Measurements from ENCODE around the gene ATAD5. TPM values are rescaled to one million over a fixed set of nuclear protein-coding genes. Genes with fewer than 3 reads are reported as not detected.

ATAD5 gene
- total and polyA plus RNA-seq, 2 of the 13 experiments (the other 11 are each of a cell fraction or from before 2014, with no cell fraction given) = 1.8 to 10.7 TPM

DNA sequence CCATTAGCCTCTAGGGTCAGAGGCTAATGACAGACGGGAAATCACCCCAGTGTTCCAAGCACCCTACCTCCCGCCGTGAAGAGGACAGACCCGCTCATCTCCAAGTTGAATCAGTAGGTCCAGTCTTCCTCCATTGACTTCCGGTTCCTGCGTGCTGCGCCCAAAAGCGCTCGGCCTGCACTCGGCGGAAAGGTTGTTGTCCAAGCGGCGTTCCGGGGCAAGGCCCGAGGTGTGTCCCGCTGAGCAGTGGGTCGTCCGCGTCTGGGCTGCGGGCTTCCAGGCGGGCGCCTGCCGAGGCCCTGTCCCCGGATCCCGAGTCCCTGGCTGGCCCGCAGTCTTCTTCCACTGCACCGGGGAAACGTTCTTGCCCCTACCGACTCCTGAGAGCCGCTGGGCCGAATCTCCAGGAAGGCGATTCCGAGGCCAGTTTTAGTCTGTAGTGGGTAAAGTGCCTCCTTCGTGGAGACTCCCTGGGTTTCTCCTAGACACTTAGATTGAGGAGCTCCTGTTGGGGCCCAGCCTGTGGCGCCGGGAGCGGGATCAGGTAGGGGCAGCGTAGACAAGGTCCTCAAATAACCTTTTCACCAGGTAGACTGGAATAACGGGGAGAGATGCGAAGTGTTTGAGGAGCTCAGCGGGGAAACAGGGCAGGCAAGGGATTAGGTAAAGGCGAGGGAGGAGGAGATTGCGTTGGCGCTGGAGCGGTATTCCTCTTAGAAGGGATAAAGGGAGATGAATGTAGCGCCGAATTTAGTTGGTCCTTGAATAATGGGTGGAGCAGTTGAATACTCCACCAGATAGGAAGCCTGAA is 74.5 kb downstream of the ATAD5 start, which contains the start of gene TEFM (continued):
- TF ChIP-seq BRF2 (CRISPR knock-in tag; IDR thresholded peaks at IDR 0.05) (no peak), NR0B2 (CRISPR knock-in tag; IDR thresholded peaks at IDR 0.05) (peak; percentile 68; the same call in 1 of the 2 replicates), ZNF800 (CRISPR knock-in tag; IDR thresholded peaks at IDR 0.05) (peak; percentile 77), GABPB1 (CRISPR knock-in tag; IDR thresholded peaks at IDR 0.05) (peak; percentile 100), ZNF263 (CRISPR knock-in tag; IDR thresholded peaks at IDR 0.05) (peak; percentile 58), ZNF20 (CRISPR knock-in tag; IDR thresholded peaks at IDR 0.05) (no peak), ZNF761 (CRISPR knock-in tag; conservative IDR thresholded peaks at IDR 0.05) (peak; percentile 96), ATRX (CRISPR knock-in tag; IDR thresholded peaks at IDR 0.05; ENCODE audit: borderline replicate concordance) (no peak), ZXDC (CRISPR knock-in tag; IDR thresholded peaks at IDR 0.05) (0 out of 2 replicates have a peak, but pooled peaks have one; percentile 76), GTF3A (CRISPR knock-in tag; conservative IDR thresholded peaks at IDR 0.05) (no peak; the same call in 1 of the 2 replicates), HOXA5 (CRISPR knock-in tag; IDR thresholded peaks at IDR 0.05) (peak; percentile 71), ZNF713 (CRISPR knock-in tag; IDR thresholded peaks at IDR 0.05) (no peak), MED8 (CRISPR knock-in tag; IDR thresholded peaks at IDR 0.05; ENCODE audit: insufficient replicate concordance) (peak; percentile 95), CENPX (CRISPR knock-in tag; IDR thresholded peaks at IDR 0.05) (no peak), NCOR1 (IDR thresholded peaks at IDR 0.05; ENCODE audit: borderline replicate concordance, low read length) (no peak), GFI1 (CRISPR knock-in tag; IDR thresholded peaks at IDR 0.05; ENCODE audit: borderline replicate concordance) (peak; percentile 83), SRF (IDR thresholded peaks at IDR 0.05; ENCODE audit: low read depth, low read length) (peak; percentile 65; the same call in 1 of the 2 replicates), ZNF510 (CRISPR knock-in tag; IDR thresholded peaks at IDR 0.05; ENCODE audit: low read depth) (0 out of 2 replicates have a peak, but pooled peaks have one; percentile 37), ZNF772 (CRISPR knock-in tag; IDR thresholded peaks at IDR 0.05) (peak; percentile 78; the same call in 1 of the 2 replicates)
- TF ChIP-seq, protein P1, sequence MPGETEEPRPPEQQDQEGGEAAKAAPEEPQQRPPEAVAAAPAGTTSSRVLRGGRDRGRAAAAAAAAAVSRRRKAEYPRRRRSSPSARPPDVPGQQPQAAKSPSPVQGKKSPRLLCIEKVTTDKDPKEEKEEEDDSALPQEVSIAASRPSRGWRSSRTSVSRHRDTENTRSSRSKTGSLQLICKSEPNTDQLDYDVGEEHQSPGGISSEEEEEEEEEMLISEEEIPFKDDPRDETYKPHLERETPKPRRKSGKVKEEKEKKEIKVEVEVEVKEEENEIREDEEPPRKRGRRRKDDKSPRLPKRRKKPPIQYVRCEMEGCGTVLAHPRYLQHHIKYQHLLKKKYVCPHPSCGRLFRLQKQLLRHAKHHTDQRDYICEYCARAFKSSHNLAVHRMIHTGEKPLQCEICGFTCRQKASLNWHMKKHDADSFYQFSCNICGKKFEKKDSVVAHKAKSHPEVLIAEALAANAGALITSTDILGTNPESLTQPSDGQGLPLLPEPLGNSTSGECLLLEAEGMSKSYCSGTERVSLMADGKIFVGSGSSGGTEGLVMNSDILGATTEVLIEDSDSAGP (CRISPR knock-in tag; IDR thresholded peaks at IDR 0.05; ENCODE audit: borderline replicate concordance) = peak; percentile 96
- TF ChIP-seq, protein P2, sequence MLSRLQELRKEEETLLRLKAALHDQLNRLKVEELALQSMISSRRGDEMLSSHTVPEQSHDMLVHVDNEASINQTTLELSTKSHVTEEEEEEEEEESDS (CRISPR knock-in tag; IDR thresholded peaks at IDR 0.05; ENCODE audit: borderline replicate concordance) = no peak

Measured in HepG2 (cell line).